ENCODE data around the gene QRFPR.
"Not testable (repeated sequence)": the region's sequence is repeated elsewhere in the genome, so short reads cannot be mapped to it uniquely, and the experiment has no call there.

QRFPR gene

GRCh38 chr4:121340247-121340646 lies 40.6 kb downstream of the QRFPR start:
- in situ Hi-C loops (cut with HindIII; ENCODE audit: low sequenced_read_pairs), result no loop called here

- in situ Hi-C loops (cut with HindIII; ENCODE audit: low sequenced_read_pairs), result no loop called here
These were observed 41.0 kb downstream of the QRFPR start for GRCh38 chr4:121339824-121340223.

DNA sequence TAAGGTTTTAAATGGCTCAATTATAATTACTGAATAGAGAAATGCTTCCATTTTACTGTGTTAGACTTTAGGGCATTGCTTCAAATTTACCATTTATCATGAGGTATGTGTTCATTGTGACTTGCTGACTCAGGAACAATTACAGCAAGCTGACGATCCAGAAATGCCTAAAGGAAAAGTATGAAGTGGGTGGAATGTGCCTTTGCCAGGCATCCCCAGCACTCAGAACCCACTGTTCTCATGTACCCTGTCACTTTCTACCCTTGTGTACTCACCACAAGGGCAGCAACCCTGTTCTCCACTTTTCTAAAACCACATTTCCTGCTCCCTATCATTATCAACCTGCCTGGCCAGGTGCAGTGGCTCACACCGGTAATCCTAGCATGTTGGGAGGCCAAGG lies 41.5 kb downstream of the QRFPR start:
- in situ Hi-C loops (cut with HindIII; ENCODE audit: low sequenced_read_pairs), result no loop called here

- in situ Hi-C loops (cut with HindIII; ENCODE audit: low sequenced_read_pairs), result no loop called here
These were observed 42.3 kb downstream of the QRFPR start for GRCh38 chr4:121338518-121338917.

GRCh38 chr4:121336706-121337105 lies 44.1 kb downstream of the QRFPR start:
- in situ Hi-C loops (cut with HindIII; ENCODE audit: low sequenced_read_pairs), result no loop called here

DNA sequence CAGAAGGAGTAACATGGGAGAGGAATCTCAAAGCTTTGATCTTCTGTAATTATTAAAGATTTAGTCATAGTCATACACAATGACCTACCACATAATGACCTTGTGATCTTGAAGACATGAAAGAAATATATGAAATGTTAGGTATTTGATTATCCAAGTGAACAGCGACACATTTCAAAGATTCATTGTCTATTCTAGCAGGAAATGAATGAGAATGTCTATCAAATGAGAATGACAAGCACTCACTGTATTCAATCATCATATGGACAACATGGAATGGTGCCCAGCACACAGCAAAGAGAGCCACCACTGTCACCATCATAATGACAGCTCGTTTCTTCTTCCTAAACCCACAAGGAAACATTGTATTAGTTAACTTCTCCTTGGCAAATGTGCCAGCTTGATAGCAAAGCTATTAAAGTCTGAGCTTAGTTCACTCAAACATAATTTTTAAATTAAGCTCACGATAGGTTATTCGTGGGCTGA lies 50.6 kb downstream of the QRFPR start:
- in situ Hi-C loops (cut with HindIII; ENCODE audit: low sequenced_read_pairs), result no loop called here

GRCh38 chr4:121326597-121326996 lies 54.2 kb downstream of the QRFPR start:
- in situ Hi-C loops (cut with HindIII; ENCODE audit: low sequenced_read_pairs), result no loop called here

- in situ Hi-C loops (cut with HindIII; ENCODE audit: low sequenced_read_pairs), result no loop called here
These were observed 56.5 kb downstream of the QRFPR start for GRCh38 chr4:121324331-121324730.

GRCh38 chr4:121321466-121321865 lies 59.4 kb downstream of the QRFPR start:
- in situ Hi-C loops (cut with HindIII; ENCODE audit: low sequenced_read_pairs), result no loop called here

- in situ Hi-C loops (cut with HindIII; ENCODE audit: low sequenced_read_pairs), result no loop called here
These were observed 64.7 kb downstream of the QRFPR start for GRCh38 chr4:121316091-121316490.

DNA sequence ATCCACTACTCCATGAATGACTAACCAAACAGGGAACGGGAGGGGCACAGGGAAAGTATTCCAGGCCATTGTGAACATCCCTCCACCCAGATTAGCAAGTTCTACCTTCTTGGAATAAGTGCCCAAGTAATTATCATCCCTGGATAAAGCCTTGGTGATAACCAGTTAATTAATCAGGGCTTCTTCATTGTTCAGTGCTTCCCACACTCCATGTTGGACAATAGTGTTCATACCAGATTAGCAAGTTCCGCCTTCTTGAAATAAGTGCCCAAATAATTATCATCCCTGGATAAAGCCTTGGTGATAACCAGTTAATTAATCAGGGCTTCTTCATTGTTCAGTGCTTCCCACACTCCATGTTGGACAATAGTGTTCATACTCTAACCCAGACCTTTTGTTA lies 67.4 kb downstream of the QRFPR start:
- in situ Hi-C loops (cut with HindIII; ENCODE audit: low sequenced_read_pairs), result not testable (repeated sequence)

GRCh38 chr4:121308828-121309227 lies 72.0 kb downstream of the QRFPR start:
- in situ Hi-C loops (cut with HindIII; ENCODE audit: low sequenced_read_pairs), result no loop called here

- in situ Hi-C loops (cut with HindIII; ENCODE audit: low sequenced_read_pairs), result no loop called here
These were observed 72.5 kb downstream of the QRFPR start for GRCh38 chr4:121308328-121308663.

- in situ Hi-C loops (cut with HindIII; ENCODE audit: low sequenced_read_pairs), result no loop called here
These were observed 73.1 kb downstream of the QRFPR start for GRCh38 chr4:121307445-121308327.

GRCh38 chr4:121306931-121307330 lies 73.9 kb downstream of the QRFPR start:
- in situ Hi-C loops (cut with HindIII; ENCODE audit: low sequenced_read_pairs), result no loop called here

DNA sequence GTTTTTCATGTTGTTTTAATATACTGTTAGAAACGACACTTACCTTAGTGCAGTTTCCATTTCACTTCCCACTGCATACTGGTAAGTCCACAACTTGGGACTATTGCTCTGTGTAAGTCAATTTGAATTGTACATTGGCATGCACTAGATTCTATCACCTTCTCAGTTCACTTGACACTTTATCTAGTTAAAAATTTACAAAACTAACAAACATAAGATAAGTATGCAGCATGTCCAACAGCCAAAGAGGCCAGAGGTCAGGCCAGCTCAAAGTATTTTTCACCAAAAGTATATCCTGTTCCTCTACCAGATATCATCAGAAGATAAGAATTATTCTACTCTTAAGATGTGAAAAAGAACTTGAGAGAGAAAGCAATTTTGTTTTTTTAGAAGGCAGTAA lies 75.9 kb downstream of the QRFPR start:
- in situ Hi-C loops (cut with HindIII; ENCODE audit: low sequenced_read_pairs), result no loop called here

DNA sequence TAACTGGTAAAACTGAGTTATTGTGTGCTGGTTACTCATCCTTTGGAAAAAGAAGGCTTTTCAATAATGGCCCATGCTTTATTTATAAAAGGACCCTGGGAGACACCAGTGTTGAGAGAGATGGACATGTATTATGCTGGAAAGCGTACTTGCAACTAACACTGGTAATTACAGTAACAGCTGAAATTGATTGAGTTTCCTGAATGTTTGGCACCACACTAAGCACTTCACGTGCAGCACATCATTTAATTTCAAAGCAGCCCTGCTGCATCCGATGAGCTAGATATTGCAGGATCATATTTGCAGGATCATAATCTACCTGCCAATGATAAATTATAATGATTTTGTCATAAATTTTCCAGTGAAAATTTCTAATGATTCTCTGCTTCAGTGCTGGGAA lies 81.5 kb downstream of the QRFPR start:
- in situ Hi-C loops (cut with HindIII; ENCODE audit: low sequenced_read_pairs), result no loop called here

DNA sequence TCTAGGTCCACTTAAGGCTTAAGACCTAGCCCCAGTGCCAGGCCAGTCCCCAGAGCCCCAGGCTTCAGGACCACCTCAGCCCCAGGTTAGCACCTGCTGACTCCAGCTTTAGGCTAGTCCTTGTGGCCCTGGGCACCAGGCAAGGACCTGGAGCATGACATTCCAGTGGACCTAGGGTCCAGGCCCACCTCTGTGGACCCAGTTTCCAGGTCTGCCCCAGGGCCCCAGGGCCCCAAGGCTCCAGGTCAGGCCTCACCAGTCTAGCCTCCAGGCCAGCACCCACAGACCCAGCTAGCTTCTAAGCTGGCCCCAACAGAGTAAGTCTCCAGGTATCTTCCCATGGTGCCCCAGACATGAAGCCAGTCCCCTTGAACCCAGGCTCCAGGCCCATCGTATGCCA lies 97.5 kb downstream of the QRFPR start:
- in situ Hi-C loops (cut with HindIII; ENCODE audit: low sequenced_read_pairs), result no loop called here

- in situ Hi-C loops (cut with HindIII; ENCODE audit: low sequenced_read_pairs), result no loop called here
These were observed 100.4 kb downstream of the QRFPR start for GRCh38 chr4:121280425-121280824.

DNA sequence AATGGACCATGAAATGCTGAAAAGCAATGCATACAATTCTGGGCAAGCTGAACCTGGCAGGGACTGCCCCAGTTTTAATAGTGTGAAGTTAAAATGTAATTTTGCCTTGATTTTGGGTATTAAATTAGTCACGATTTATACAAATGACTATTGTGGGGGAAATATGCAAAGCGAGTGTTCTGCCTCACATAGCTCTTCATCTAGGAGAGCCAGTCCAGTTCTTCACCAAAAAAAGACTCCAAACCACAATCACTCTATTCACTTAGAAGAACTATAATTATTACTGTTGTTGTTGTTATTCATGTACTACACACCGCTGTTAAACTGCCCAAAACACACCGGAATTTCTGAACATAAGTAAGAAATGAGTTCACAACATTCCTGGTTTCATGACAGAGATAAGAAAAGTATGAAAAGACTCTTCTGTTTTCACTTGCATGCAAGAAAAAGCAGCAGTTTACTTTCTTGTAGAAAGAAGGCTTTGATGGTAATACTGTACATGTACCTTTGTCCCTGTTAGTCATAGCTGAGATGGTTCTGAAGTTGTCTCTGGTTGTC lies 101.9 kb downstream of the QRFPR start:
- in situ Hi-C loops (cut with HindIII; ENCODE audit: low sequenced_read_pairs), result no loop called here

All from DLD1 (cell line).